ENCODE data around the gene ERFE.

The ERFE gene

GRCh38 chr2:238162846-238163441 is 4.2 kb downstream of the ERFE start:
- Histone ChIP-seq H3K27ac (ENCODE audit: low read length) (no peak overlapping the region), H2AFZ (ENCODE audit: low read length) (no peak overlapping the region), H3K79me2 (ENCODE audit: low read length) (no peaks in the 10 kb centered on the region), H3K4me2 (ENCODE audit: low read depth, low read length) (no peak overlapping the region), H3F3A (ENCODE audit: insufficient read depth, low read length) (no peaks in the 10 kb centered on the region), H3K4me1 (ENCODE audit: low read length) (no peaks in the 10 kb centered on the region), H3K9me2 (replicated peaks; ENCODE audit: insufficient read depth, low read length) (no peaks in the 10 kb centered on the region), H3K27me3 (replicated peaks; ENCODE audit: insufficient read depth, low read length) (no peaks in the 10 kb centered on the region), H3K36me3 (replicated peaks; ENCODE audit: insufficient read depth, low read length) (no peaks in the 10 kb centered on the region), H3K9me3 (replicated peaks; ENCODE audit: insufficient read depth, low read length) (no peaks in the 10 kb centered on the region), H3K9ac (ENCODE audit: low read length) (no peak overlapping the region), H3K4me3 (ENCODE audit: low read length) (no peak overlapping the region), H4K20me1 (ENCODE audit: insufficient read depth, low read length) (no peaks in the 10 kb centered on the region)
- DNase-seq: no peak
- TF ChIP-seq CTCF (IDR thresholded peaks at IDR 0.05; ENCODE audit: low read length): no peak
- TF ChIP-seq EZH2 (optimal IDR thresholded peaks at IDR 0.05; ENCODE audit: low read depth, low read length): no peak
- TF ChIP-seq EZH2phosphoT487 (IDR thresholded peaks at IDR 0.05; ENCODE audit: low read length): no peak

GRCh38 chr2:238163481-238164198 is 4.9 kb downstream of the ERFE start:
- Histone ChIP-seq H3K9me3 (replicated peaks; ENCODE audit: insufficient read depth, low read length) (no peaks in the 10 kb centered on the region), H3K9ac (ENCODE audit: low read length) (no peak overlapping the region), H3K27ac (ENCODE audit: low read length) (no peak overlapping the region), H3K9me2 (replicated peaks; ENCODE audit: insufficient read depth, low read length) (no peaks in the 10 kb centered on the region), H2AFZ (ENCODE audit: low read length) (no peak overlapping the region), H3K27me3 (replicated peaks; ENCODE audit: insufficient read depth, low read length) (no peaks in the 10 kb centered on the region), H3K4me3 (ENCODE audit: low read length) (no peak overlapping the region), H3F3A (ENCODE audit: insufficient read depth, low read length) (no peaks in the 10 kb centered on the region), H3K36me3 (replicated peaks; ENCODE audit: insufficient read depth, low read length) (no peaks in the 10 kb centered on the region), H3K4me1 (ENCODE audit: low read length) (no peaks in the 10 kb centered on the region), H3K79me2 (ENCODE audit: low read length) (no peaks in the 10 kb centered on the region), H4K20me1 (ENCODE audit: insufficient read depth, low read length) (no peaks in the 10 kb centered on the region), H3K4me2 (ENCODE audit: low read depth, low read length) (no peak overlapping the region)
- no peak for DNase-seq
- TF ChIP-seq EZH2phosphoT487 (IDR thresholded peaks at IDR 0.05; ENCODE audit: low read length) (no peak), CTCF (IDR thresholded peaks at IDR 0.05; ENCODE audit: low read length) (no peak), EZH2 (optimal IDR thresholded peaks at IDR 0.05; ENCODE audit: low read depth, low read length) (no peak)

- Histone ChIP-seq H3F3A (ENCODE audit: insufficient read depth, low read length) (no peaks in the 10 kb centered on the region), H3K4me2 (ENCODE audit: low read depth, low read length) (no peak overlapping the region), H3K27ac (ENCODE audit: low read length) (no peak overlapping the region), H4K20me1 (ENCODE audit: insufficient read depth, low read length) (no peaks in the 10 kb centered on the region), H3K4me1 (ENCODE audit: low read length) (no peaks in the 10 kb centered on the region), H3K4me3 (ENCODE audit: low read length) (no peak overlapping the region), H3K36me3 (replicated peaks; ENCODE audit: insufficient read depth, low read length) (no peaks in the 10 kb centered on the region), H2AFZ (ENCODE audit: low read length) (no peak overlapping the region), H3K9me3 (replicated peaks; ENCODE audit: insufficient read depth, low read length) (no peaks in the 10 kb centered on the region), H3K9me2 (replicated peaks; ENCODE audit: insufficient read depth, low read length) (no peaks in the 10 kb centered on the region), H3K79me2 (ENCODE audit: low read length) (no peaks in the 10 kb centered on the region), H3K9ac (ENCODE audit: low read length) (no peak overlapping the region), H3K27me3 (replicated peaks; ENCODE audit: insufficient read depth, low read length) (no peaks in the 10 kb centered on the region)
- TF ChIP-seq EZH2phosphoT487 (IDR thresholded peaks at IDR 0.05; ENCODE audit: low read length): no peak
- no peak for TF ChIP-seq EZH2 (optimal IDR thresholded peaks at IDR 0.05; ENCODE audit: low read depth, low read length)
- no peak for TF ChIP-seq CTCF (IDR thresholded peaks at IDR 0.05; ENCODE audit: low read length)
- no peak for DNase-seq
Observed at GRCh38 chr2:238164906-238165287, 6.1 kb downstream of the ERFE start.
